IPS-18c (cell line): ENCODE data around the gene UGT2B11.
"Not testable (repeated sequence)": the region's sequence is repeated elsewhere in the genome, so short reads cannot be mapped to it uniquely, and the experiment has no call there.

Experiments used
- H3K4me3 ChIP-seq: 2 replicates; pipeline ENCODE4 v1.7.0; 2013; ENCODE audit warnings: low read depth, mild to moderate bottlenecking, low read length, moderate library complexity; ENCODE audit not compliant: insufficient read depth
- H3K9me3 ChIP-seq: one replicate; pipeline ENCODE4 v1.6.1; 2013; ENCODE audit warnings: mild to moderate bottlenecking, low read length, moderate library complexity; ENCODE audit not compliant: control insufficient read depth, insufficient read depth

Gene UGT2B11

DNA sequence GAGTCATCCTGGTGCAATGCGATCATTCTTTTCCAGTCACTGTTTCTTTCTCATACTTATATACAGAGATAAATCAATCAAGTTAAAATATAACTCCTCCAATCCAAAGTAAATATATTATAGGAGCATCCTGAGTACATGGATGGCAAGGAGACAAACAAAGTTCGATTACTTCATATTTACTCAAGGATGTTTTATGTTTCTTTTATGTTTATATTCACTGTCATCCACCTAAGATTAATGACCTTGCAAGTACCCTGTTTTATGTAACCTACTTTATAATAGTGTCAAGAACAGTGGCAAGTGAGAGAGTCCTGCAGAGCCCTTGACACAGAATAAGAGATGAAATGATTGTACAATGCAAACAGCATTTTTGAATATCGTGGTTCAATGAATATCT is at the start of gene UGT2B11:
TSS of gene UGT2B11 (minus strand) at position 33 of the 400 bp plus-strand sequence. CDS start at position 7, 26 bp downstream.
- Histone ChIP-seq H3K9me3 (no peaks in the 10 kb centered on the region), H3K4me3 (no peak within 1 kb of the TSS)

GRCh38 chr4:69253147-69253772 is 38.7 kb upstream of the UGT2B11 start:
- H3K9me3 ChIP-seq, H3K4me3 ChIP-seq: not testable (repeated sequence)

DNA sequence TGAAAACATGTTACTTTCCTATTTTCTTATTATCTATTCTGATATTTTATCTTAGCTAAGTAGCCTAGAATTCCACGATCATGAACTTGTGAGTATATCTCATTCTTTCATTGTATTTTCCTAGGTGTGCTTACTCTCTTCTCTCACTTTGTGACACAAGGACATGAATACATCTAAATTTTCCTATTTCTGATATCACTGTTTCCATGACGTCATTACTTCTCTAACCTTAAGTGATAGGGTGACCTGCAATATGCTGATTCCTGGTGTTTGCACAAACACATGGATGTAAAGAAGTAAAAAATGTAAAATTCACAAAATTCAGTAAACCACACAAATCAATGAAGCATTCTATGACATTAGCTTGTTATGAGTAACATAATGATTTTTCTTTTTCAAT is 36.3 kb upstream of the UGT2B11 start:
- H3K4me3 ChIP-seq, H3K9me3 ChIP-seq: not testable (repeated sequence)

DNA sequence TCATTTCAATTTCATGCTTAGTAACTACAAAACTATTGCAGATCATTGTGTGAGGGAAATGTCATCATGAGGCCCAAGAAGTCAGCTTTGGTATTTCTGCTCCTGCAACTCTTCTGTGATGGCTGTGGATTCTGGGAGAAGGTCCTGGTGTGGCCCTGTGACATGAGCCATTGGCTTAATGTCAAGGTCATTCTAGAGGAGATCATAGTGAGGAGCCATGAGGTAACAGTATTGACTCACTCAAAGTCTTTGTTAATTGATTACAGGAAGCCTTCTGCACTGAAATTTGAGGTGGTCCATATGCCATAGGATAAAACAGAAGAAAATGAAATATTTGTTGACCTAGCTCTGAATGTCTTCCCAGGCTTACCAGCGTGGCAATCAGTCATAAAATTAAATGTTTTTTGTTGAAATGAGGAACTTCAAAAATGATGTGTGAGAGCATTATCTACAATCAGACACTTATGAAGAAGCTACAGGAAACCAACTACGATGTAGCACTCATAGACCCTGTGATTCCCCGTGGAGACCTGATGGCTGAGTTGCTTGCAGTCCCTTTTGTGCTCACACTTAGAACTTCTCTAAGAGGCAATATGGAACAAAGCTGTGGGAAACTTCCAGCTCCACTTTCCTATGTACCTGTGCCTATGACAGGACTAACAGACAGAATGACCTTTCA is 28.2 kb upstream of the UGT2B11 start:
- not testable (repeated sequence) for H3K9me3 ChIP-seq, H3K4me3 ChIP-seq

DNA sequence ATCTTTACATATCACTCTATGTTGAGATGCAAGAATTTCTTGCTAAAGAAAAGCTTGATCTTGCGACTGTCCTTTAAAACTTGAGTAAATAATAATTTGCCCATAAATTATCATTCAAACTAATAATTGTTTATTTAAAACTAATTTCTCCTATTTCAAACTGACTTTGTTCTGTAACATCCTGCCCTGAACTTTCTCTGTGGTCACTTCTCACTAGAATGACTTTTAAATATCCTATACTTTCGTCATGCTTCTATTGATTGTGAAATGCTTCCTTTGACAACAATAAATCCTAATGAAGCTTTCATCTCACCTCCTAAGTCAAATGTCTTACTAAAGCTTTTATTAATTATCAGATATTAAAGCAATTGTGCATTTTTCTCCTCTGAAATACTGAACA is 27.2 kb upstream of the UGT2B11 start:
- H3K9me3 ChIP-seq, H3K4me3 ChIP-seq: not testable (repeated sequence)

GRCh38 chr4:69240787-69241186 is 26.2 kb upstream of the UGT2B11 start:
- H3K4me3 ChIP-seq, H3K9me3 ChIP-seq: not testable (repeated sequence)

DNA sequence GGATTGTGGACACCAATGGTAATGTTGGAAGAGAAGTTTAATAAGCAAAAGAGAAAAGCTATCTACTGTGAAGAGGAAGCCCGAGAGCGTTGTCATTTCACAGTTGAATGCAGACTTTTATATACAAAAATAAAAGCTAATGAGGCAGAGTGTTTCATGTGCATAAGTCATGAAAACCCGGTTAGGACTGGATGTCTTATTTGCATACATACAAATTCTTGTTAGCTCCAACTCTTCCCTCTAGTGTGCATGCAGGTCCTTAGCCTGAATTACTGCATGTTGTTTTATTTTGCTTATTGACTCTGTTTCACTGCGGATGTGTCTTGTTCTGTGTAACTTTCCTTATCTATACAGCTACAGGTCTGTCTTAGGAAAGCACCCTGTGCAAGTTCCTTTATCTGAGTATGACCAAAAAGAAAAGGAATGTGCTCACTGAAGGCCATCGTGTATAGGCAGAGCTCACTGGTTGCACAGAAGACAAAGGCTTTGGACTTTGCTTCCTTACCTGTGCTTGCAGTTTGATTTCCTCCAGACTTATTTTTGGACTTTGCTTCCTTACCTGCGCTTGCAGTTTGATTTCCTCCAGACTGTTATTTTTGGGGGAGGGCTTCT is 25.1 kb upstream of the UGT2B11 start:
- no peaks in the 10 kb centered on the region for H3K9me3 ChIP-seq
- H3K4me3 ChIP-seq = no peak overlapping the region

DNA sequence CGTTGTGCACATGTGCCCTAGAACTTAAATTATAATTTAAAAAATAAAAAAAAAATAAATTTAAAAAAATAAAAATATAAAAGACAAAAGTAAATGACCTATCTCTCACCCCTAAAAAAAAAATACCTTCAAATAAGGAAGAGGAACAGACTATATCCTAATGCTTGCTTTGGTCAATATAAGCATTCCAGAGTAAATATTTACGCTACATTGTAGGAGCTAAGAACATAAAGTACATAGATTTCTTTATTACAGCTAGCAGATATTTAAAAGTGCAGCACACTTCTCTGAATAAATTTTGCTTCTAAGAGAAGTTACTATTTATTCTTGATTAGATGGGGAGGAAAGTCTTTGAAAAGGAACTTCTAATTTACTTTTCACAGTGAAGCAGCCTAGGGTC is 24.5 kb upstream of the UGT2B11 start:
- H3K4me3 ChIP-seq = no peak overlapping the region
- no peaks in the 10 kb centered on the region for H3K9me3 ChIP-seq

DNA sequence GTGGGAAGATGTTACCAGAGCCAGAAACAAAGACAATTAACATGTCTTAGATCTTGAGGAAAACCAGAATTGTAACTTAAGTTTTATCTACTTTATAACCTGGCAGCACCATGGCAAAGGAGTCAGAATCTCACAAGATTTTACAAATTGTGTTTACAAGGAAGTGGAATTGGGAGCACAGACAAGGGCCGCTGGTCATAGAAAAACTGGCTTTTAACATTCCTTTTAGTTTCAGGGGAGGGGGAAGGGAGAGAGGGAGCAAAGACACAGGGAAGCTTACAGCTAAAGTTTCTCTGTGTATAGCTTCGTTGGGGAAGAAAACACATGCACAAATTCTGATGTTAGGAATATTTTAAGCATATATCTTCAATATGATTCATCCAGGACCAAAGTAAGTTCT is 10.3 kb upstream of the UGT2B11 start:
- Histone ChIP-seq H3K9me3 (no peaks in the 10 kb centered on the region), H3K4me3 (no peak overlapping the region)

- H3K4me3 ChIP-seq, H3K9me3 ChIP-seq: not testable (repeated sequence)
Observed at GRCh38 chr4:69223277-69223676, 8.7 kb upstream of the UGT2B11 start.

- not testable (repeated sequence) for H3K4me3 ChIP-seq, H3K9me3 ChIP-seq
Observed at GRCh38 chr4:69218491-69218890, 3.9 kb upstream of the UGT2B11 start.

DNA sequence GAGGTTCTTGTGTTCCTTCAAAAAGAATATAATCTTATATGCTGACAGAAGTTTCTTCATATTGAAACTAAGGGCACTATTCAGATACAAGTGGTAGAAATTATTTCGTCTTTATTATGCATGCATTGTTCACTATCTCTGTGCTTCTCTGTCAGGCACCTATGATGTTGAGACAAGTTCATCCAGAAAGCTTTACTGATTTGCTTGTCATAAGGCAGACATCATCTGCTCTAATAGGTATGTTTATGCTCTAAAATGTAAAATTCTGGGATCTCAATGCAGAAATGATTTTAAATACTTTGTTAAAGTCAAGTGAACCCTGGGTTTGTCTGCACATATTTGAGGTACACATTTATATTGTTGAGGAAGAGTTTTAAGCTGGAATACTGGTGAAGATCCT is 3.6 kb downstream of the UGT2B11 start:
- no peaks in the 10 kb centered on the region for H3K9me3 ChIP-seq
- H3K4me3 ChIP-seq = no peak overlapping the region

GRCh38 chr4:69198506-69198905 is 16.0 kb downstream of the UGT2B11 start:
- not testable (repeated sequence) for H3K9me3 ChIP-seq, H3K4me3 ChIP-seq

- no peaks in the 10 kb centered on the region for H3K9me3 ChIP-seq
- no peak overlapping the region for H3K4me3 ChIP-seq
Observed at GRCh38 chr4:69196209-69196965, 18.2 kb downstream of the UGT2B11 start.

DNA sequence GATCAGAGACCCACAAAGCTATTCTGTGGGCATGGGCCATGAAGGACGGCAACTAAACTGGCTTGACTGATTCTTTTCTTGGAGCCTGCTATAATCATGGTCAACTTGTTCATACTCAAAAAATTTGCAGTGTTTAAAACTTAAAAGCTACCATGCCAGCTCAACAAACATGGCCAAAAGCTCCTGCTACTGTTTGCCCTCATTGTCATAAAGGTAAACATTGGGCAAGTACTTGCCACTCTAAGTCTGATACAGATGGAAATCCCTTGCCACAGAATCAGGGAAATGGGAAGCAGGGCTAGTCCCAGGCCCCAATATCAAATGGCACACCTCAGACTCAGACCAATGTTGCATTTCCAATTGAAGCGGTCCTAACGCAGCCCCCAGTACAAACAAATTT is 20.4 kb downstream of the UGT2B11 start:
- Histone ChIP-seq H3K9me3 (no peaks in the 10 kb centered on the region), H3K4me3 (no peak overlapping the region)

- H3K4me3 ChIP-seq, H3K9me3 ChIP-seq: not testable (repeated sequence)
Observed at GRCh38 chr4:69191905-69192304, 22.6 kb downstream of the UGT2B11 start.

- not testable (repeated sequence) for H3K9me3 ChIP-seq, H3K4me3 ChIP-seq
Observed at GRCh38 chr4:69190621-69191020, 23.9 kb downstream of the UGT2B11 start.
